ENCODE results near the gene ZIC1.

DNA sequence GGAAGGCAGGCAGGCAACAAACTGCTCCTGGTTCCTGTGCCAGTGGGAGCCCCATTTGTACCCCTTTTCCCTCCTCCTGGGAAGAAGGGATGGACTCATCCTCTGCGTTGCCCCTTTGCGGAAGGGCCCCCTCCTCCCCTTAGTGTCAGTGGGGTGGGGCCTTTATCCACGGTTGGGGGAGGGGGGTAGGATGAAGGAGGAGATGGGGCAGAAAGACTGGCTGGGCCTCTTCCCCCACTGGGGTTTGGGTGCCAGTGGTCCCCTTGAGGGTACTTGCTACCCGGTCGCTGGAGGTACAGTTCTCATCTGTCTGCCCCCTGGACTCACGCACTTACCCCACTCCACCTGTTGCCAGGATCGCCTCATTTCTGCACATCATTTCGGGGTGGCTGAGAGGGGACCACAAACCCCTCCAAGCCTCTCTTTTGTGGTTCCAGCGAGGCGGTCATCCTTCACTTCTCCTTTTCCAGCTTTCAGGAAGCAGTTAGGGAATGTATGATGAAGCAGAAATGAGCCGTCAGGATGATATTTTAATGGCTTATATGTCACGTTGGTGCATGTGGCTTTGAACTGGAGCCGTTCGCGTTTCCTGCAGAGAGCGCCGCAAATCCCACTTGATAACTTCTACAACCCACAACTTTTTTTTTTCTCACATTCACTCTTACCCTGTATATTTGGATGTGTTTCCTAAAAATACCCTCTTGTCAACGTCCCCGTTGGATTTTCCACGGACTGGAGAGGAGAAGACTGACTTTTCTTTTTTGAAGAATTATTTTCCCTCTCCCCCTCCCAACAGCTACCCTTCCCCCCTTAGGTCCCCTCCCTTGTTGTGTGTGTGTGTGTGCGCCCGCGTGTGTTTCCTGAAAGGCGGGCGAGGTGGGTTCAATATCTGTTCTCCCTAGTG, 2.9 kb upstream of the ZIC1 start, which contains the start of gene ZIC4:
- TF ChIP-seq, protein P1, sequence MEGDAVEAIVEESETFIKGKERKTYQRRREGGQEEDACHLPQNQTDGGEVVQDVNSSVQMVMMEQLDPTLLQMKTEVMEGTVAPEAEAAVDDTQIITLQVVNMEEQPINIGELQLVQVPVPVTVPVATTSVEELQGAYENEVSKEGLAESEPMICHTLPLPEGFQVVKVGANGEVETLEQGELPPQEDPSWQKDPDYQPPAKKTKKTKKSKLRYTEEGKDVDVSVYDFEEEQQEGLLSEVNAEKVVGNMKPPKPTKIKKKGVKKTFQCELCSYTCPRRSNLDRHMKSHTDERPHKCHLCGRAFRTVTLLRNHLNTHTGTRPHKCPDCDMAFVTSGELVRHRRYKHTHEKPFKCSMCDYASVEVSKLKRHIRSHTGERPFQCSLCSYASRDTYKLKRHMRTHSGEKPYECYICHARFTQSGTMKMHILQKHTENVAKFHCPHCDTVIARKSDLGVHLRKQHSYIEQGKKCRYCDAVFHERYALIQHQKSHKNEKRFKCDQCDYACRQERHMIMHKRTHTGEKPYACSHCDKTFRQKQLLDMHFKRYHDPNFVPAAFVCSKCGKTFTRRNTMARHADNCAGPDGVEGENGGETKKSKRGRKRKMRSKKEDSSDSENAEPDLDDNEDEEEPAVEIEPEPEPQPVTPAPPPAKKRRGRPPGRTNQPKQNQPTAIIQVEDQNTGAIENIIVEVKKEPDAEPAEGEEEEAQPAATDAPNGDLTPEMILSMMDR (IDR thresholded peaks at IDR 0.05) = no peak
- no peak for TF ChIP-seq POLR2AphosphoS5 (IDR thresholded peaks at IDR 0.05; ENCODE audit: low read depth, low read length)
- TF ChIP-seq, protein P2, sequence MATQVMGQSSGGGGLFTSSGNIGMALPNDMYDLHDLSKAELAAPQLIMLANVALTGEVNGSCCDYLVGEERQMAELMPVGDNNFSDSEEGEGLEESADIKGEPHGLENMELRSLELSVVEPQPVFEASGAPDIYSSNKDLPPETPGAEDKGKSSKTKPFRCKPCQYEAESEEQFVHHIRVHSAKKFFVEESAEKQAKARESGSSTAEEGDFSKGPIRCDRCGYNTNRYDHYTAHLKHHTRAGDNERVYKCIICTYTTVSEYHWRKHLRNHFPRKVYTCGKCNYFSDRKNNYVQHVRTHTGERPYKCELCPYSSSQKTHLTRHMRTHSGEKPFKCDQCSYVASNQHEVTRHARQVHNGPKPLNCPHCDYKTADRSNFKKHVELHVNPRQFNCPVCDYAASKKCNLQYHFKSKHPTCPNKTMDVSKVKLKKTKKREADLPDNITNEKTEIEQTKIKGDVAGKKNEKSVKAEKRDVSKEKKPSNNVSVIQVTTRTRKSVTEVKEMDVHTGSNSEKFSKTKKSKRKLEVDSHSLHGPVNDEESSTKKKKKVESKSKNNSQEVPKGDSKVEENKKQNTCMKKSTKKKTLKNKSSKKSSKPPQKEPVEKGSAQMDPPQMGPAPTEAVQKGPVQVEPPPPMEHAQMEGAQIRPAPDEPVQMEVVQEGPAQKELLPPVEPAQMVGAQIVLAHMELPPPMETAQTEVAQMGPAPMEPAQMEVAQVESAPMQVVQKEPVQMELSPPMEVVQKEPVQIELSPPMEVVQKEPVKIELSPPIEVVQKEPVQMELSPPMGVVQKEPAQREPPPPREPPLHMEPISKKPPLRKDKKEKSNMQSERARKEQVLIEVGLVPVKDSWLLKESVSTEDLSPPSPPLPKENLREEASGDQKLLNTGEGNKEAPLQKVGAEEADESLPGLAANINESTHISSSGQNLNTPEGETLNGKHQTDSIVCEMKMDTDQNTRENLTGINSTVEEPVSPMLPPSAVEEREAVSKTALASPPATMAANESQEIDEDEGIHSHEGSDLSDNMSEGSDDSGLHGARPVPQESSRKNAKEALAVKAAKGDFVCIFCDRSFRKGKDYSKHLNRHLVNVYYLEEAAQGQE (IDR thresholded peaks at IDR 0.05; ENCODE audit: insufficient read depth in 1 of 2, low read depth in 2 of 2, low read length in 1 of 2) = no peak
